ELF-1 (cell line): ENCODE measurements around the gene CTAG2.
"Not testable (repeated sequence)": the region's sequence is repeated elsewhere in the genome, so short reads cannot be mapped to it uniquely, and the experiment has no call there.

Experiments used
- DNase-seq: peaks from one replicate; pipeline ENCODE4 v3.0.0-alpha.2; 2016; ENCODE audit warnings: low read depth, low spot score

CTAG2 gene

GRCh38 chrX:154653413-154653812 lies at the start of gene CTAG2:
Gene CTAG2 (minus strand): TSS chrX:154653579. CDS start chrX:154653515, 64 bp downstream.
- not testable (repeated sequence) for DNase-seq

GRCh38 chrX:154698630-154699248 lies 45.4 kb upstream of the CTAG2 start:
- DNase-seq = peak; percentile 19

- no peak for DNase-seq
These were observed 43.3 kb upstream of the CTAG2 start for GRCh38 chrX:154696676-154697045.

- DNase-seq = no peak
These were observed 42.7 kb upstream of the CTAG2 start for GRCh38 chrX:154695911-154696675.

GRCh38 chrX:154693394-154693793 lies 40.0 kb upstream of the CTAG2 start:
- no peak for DNase-seq

- not testable (repeated sequence) for DNase-seq
These were observed 37.1 kb upstream of the CTAG2 start for GRCh38 chrX:154690438-154690837.

GRCh38 chrX:154672084-154672483 lies 18.7 kb upstream of the CTAG2 start:
- DNase-seq = not testable (repeated sequence)

GRCh38 chrX:154670848-154671247 lies 17.5 kb upstream of the CTAG2 start:
- peak; percentile 15 for DNase-seq

- no peak for DNase-seq
These were observed 8.5 kb upstream of the CTAG2 start for GRCh38 chrX:154661899-154662298.

GRCh38 chrX:154661170-154661569 lies 7.8 kb upstream of the CTAG2 start:
- no peak for DNase-seq

GRCh38 chrX:154660541-154660940 lies 7.2 kb upstream of the CTAG2 start:
- no peak for DNase-seq

GRCh38 chrX:154658957-154659356 lies 5.6 kb upstream of the CTAG2 start:
- no peak for DNase-seq

- no peak for DNase-seq
These were observed 4.8 kb upstream of the CTAG2 start for GRCh38 chrX:154658187-154658586.

GRCh38 chrX:154657226-154657805 lies 3.9 kb upstream of the CTAG2 start:
- DNase-seq = no peak

- DNase-seq = no peak
These were observed 2.4 kb upstream of the CTAG2 start for GRCh38 chrX:154655786-154656185.

- DNase-seq = no peak
These were observed 2.0 kb upstream of the CTAG2 start for GRCh38 chrX:154655346-154655745.

- DNase-seq = no peak
These were observed 1.5 kb upstream of the CTAG2 start for GRCh38 chrX:154654925-154655324.

GRCh38 chrX:154654372-154654771 lies 993 bp upstream of the CTAG2 start:
- no peak for DNase-seq

GRCh38 chrX:154653048-154653401 lies 354 bp downstream of the CTAG2 start:
- DNase-seq = no peak

- no peak for DNase-seq
These were observed 900 bp downstream of the CTAG2 start for GRCh38 chrX:154652311-154653047.

GRCh38 chrX:154650221-154650510 lies 3.2 kb downstream of the CTAG2 start:
- DNase-seq = no peak

- peak; percentile 53 for DNase-seq
These were observed 3.7 kb downstream of the CTAG2 start for GRCh38 chrX:154649503-154650220.
